Esophagus muscularis mucosa (tissue), 3 donors: ENCODE data around the gene SENP6.

ENCODE experiments used
- POLR2A ChIP-seq: fragments of 450-650 bp; IDR thresholded peaks from one replicate; pipeline ENCODE4 v1.6.1; 2017; ENCODE audit warnings: antibody characterized with exemption, moderate library complexity, mild to moderate bottlenecking, low read depth
- POLR2AphosphoS5 ChIP-seq, 2 donors: sonication (generic); formaldehyde crosslinking; IDR thresholded peaks; one replicate each; pipeline ENCODE4 v1.6.1; 2017; ENCODE audit warnings: antibody characterized with exemption in 2 of 2
- TF ChIP-seq, protein P1 (sequence below), 3 experiments: fragments of 200-600 bp in 2 of 3; fragments of 450-650 bp in 1 of 3; sonication (generic) in 2 of 3; IDR thresholded peaks; one replicate each; pipeline ENCODE4 v1.5.1; 2017 to 2019; ENCODE audit warnings: antibody characterized with exemption in 3 of 3, mild to moderate bottlenecking in 2 of 3, moderate library complexity in 1 of 3

GRCh38 chr6:75735491-75736186 lies 134.0 kb downstream of the SENP6 start:
- TF ChIP-seq, protein P1, sequence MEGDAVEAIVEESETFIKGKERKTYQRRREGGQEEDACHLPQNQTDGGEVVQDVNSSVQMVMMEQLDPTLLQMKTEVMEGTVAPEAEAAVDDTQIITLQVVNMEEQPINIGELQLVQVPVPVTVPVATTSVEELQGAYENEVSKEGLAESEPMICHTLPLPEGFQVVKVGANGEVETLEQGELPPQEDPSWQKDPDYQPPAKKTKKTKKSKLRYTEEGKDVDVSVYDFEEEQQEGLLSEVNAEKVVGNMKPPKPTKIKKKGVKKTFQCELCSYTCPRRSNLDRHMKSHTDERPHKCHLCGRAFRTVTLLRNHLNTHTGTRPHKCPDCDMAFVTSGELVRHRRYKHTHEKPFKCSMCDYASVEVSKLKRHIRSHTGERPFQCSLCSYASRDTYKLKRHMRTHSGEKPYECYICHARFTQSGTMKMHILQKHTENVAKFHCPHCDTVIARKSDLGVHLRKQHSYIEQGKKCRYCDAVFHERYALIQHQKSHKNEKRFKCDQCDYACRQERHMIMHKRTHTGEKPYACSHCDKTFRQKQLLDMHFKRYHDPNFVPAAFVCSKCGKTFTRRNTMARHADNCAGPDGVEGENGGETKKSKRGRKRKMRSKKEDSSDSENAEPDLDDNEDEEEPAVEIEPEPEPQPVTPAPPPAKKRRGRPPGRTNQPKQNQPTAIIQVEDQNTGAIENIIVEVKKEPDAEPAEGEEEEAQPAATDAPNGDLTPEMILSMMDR (IDR thresholded peaks at IDR 0.05) = no peak
- TF ChIP-seq POLR2A (no peak), POLR2AphosphoS5 (IDR thresholded peaks at IDR 0.05) (no peak)
